Measurements from ENCODE around the gene SLC25A28. TPM values are rescaled to one million over a fixed set of nuclear protein-coding genes. Genes with fewer than 3 reads are reported as not detected.
A peak's percentile ranks its signal among the peaks of the same experiment; 100 is the strongest.

SLC25A28 gene
- total RNA-seq, 4 donors from 2014 or later: 13.8 to 38.0 (median 31.6) TPM

DNA sequence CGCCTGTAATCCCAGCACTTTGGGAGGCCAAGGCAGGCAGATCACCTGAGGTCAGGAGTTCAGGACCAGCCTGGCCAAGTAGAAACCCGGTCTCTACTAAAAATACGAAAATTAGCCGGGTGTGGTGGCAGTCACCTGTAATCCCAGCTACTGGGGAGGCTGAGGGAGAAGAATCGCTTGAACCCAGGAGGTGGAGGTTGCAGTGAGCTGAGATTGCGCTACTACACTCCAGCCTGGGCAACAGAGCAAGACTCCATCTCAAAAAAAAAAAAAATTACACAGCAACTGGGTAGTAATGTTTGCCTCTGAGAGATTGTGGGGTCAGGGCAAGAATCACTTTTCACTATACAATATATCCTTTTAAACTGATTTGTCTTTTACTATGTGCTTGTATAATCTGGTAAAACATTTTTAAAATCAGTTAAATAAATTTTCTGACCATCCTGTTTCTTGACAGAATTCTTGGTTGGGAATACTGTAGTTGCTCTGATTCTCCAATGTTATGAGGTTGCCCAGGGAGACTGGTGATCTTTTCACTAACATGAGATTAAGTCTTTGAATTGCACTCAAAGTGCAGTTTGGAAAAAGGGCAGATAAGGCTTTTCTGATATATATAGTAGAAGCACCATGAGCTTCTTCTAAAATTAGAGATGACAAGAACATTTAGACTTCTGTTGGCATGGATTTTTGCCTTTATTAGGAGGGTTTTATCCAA, 40.6 kb upstream of the SLC25A28 start:
- Histone ChIP-seq H3K27ac (peak overlapping the region; percentile 7 to 94 (median 84)), H3K27me3 (no peaks in the 10 kb centered on the region), H3K4me1 (peaks cover 10 to 60% (median 17%) of the 10 kb centered on the region in 3 donors), H3K36me3 (peaks cover 0 to 19% (median 2%) of the 10 kb centered on the region in 3 donors), H3K9me3 (no peaks in the 10 kb centered on the region), H3K4me3 (peak overlapping the region in 3 of 4 donors; percentile 79 to 88 (median 84))
- TF ChIP-seq POLR2A (IDR thresholded peaks at IDR 0.05) (no peak), CTCF (IDR thresholded peaks at IDR 0.05) (no peak)
- no peak for DNase-seq
- intact Hi-C loops (cut with DNase I): no loop called here
- 50 to 80% methylated on average over 6 of the region's 6 CpGs for WGBS, 2 donors

DNA sequence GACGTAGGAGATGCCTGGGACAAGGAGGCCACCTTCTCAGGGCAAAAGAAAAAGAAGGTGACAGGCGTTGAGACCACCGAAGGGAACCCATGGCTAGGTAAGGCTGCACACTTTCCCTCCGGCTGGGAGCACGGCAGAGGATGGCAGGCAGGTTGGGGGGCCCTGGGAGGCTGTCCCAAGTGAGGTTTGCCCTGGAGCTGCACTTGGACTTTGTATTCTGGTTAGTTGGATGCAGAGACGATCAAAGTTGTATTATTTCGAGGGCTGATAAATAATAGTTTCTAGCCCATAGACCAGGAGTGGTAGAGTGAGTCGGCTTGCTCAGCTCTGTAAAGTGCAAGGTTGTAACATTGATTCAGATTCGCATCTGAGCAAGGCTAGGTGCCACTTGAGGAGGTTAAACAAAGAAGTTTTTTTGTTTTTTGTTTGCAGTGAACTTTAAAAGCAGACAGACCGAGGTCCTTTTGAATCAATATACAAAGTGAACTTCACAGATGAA, 39.7 kb upstream of the SLC25A28 start:
- Histone ChIP-seq H3K9me3 (no peaks in the 10 kb centered on the region), H3K36me3 (peaks cover 0 to 10% (median 0%) of the 10 kb centered on the region in 3 donors), H3K27me3 (no peaks in the 10 kb centered on the region), H3K4me1 (peaks cover 14 to 69% (median 18%) of the 10 kb centered on the region in 3 donors), H3K27ac (peak overlapping the region; percentile 82 to 94 (median 87)), H3K4me3 (peak overlapping the region; percentile 79 to 97 (median 86))
- no peak for DNase-seq
- WGBS, 2 donors: 4 to 7% methylated on average over 10 of the region's 10 CpGs
- intact Hi-C loops (cut with DNase I): no loop called here
- no peak for TF ChIP-seq POLR2A (IDR thresholded peaks at IDR 0.05)
- no peak for TF ChIP-seq CTCF (IDR thresholded peaks at IDR 0.05)

GRCh38 chr10:99659031-99659867, 39.0 kb upstream of the SLC25A28 start, which contains the start of gene ENTPD7:
ENTPD7 (plus strand) TSS chr10:99659509; CDS start chr10:99659957, 448 bp downstream.
- H3K27me3 ChIP-seq: no peaks in the 10 kb centered on the region
- intact Hi-C loops (cut with DNase I): no loop called here
- peak; percentile 77 for DNase-seq
- TF ChIP-seq POLR2A (IDR thresholded peaks at IDR 0.05): peak in 3 of 4 donors; percentile 20 to 85 (median 28)
- peak in 5 of 6 experiments; percentile 26 to 73 (median 65) for TF ChIP-seq CTCF (IDR thresholded peaks at IDR 0.05)
- peak within 1 kb of the TSS; percentile 82 to 94 (median 87) for H3K27ac ChIP-seq
- no peaks in the 10 kb centered on the region for H3K9me3 ChIP-seq
- H3K4me3 ChIP-seq: peak within 1 kb of the TSS; percentile 79 to 97 (median 86)
- 0 to 1% methylated on average over 9 to 11 of the region's 71 CpGs for WGBS, 2 donors
- peaks cover 15 to 73% (median 18%) of the 10 kb centered on the region in 3 donors for H3K4me1 ChIP-seq
- H3K36me3 ChIP-seq: peaks cover 0 to 4% (median 0%) of the 10 kb centered on the region in 3 donors

- TF ChIP-seq POLR2A (IDR thresholded peaks at IDR 0.05) (no peak), CTCF (IDR thresholded peaks at IDR 0.05) (no peak)
- 1 to 2% methylated on average over 24 of the region's 24 CpGs for WGBS, 2 donors
- Histone ChIP-seq H3K9me3 (no peaks in the 10 kb centered on the region), H3K4me1 (peaks cover 18 to 80% (median 21%) of the 10 kb centered on the region in 3 donors), H3K27ac (peak overlapping the region; percentile 82 to 94 (median 87)), H3K36me3 (peaks cover 0 to 3% (median 0%) of the 10 kb centered on the region in 3 donors), H3K4me3 (peak overlapping the region; percentile 79 to 97 (median 86)), H3K27me3 (no peaks in the 10 kb centered on the region)
- DNase-seq: peak; percentile 27
- intact Hi-C loops (cut with DNase I): no loop called here
These were observed 38.4 kb upstream of the SLC25A28 start for GRCh38 chr10:99658622-99659030.
